Neuronal stem cell (in vitro differentiated cells): ENCODE measurements around the gene VANGL1.
A peak's percentile ranks its signal among the peaks of the same experiment; 100 is the strongest.

Experiments
- DNase-seq: peaks from one replicate; pipeline ENCODE4 v3.0.0-alpha.2; 2013; ENCODE audit warnings: low spot score
- H2AFZ ChIP-seq: one replicate; pipeline ENCODE4 v1.6.1; 2013; ENCODE audit warnings: mild to moderate bottlenecking, low read length, inconsistent platforms
- H2AK5ac ChIP-seq: 2 replicates; pipeline ENCODE4 v1.6.1; 2013; ENCODE audit warnings: low read depth, mild to moderate bottlenecking, inconsistent platforms, low read length, moderate library complexity, mixed read lengths
- H2BK120ac ChIP-seq: 2 replicates; pipeline ENCODE4 v1.6.1; 2013; ENCODE audit warnings: low read depth, mild to moderate bottlenecking, inconsistent platforms, low read length, moderate library complexity, mixed read lengths
- H2BK12ac ChIP-seq: one replicate; pipeline ENCODE4 v1.6.1; 2013; ENCODE audit warnings: low read length, inconsistent platforms
- H2BK15ac ChIP-seq: 2 replicates; pipeline ENCODE4 v1.6.1; 2013; ENCODE audit warnings: mild to moderate bottlenecking, low read length, inconsistent platforms, mixed read lengths
- H2BK5ac ChIP-seq: one replicate; pipeline ENCODE4 v1.6.1; 2013; ENCODE audit warnings: inconsistent platforms, mild to moderate bottlenecking, low read length, moderate library complexity
- H3K14ac ChIP-seq: one replicate; pipeline ENCODE4 v1.6.1; 2013; ENCODE audit warnings: low read length, inconsistent platforms
- H3K18ac ChIP-seq: 2 replicates; pipeline ENCODE4 v1.6.1; 2013; ENCODE audit warnings: low read length, inconsistent platforms
- H3K23ac ChIP-seq: 2 replicates; pipeline ENCODE4 v1.6.1; 2013; ENCODE audit warnings: low read depth, mild to moderate bottlenecking, mixed read lengths, low read length, inconsistent platforms; ENCODE audit not compliant: poor library complexity
- H3K27ac ChIP-seq: replicated peaks from 3 replicates; pipeline ENCODE4 v1.5.1; 2013; ENCODE audit warnings: low read length, inconsistent platforms
- H3K27me3 ChIP-seq, 3 experiments: 2 replicates each; pipeline ENCODE4 v1.6.1; 2013; ENCODE audit warnings: low read length in 3 of 3, mild to moderate bottlenecking in 2 of 3, inconsistent platforms in 1 of 3, low read depth in 1 of 3, mixed read lengths in 1 of 3, moderate library complexity in 1 of 3; ENCODE audit not compliant: control insufficient read depth in 3 of 3, insufficient read depth in 3 of 3
- H3K36me3 ChIP-seq, 2 donors: replicated peaks in 1 of 2; 2 replicates each; pipeline ENCODE4 v1.6.1; 2013; ENCODE audit warnings: low read length in 2 of 2; ENCODE audit not compliant: control insufficient read depth in 2 of 2, insufficient read depth in 2 of 2
- H3K4ac ChIP-seq: 2 replicates; pipeline ENCODE4 v1.6.1; 2013; ENCODE audit warnings: inconsistent platforms, mild to moderate bottlenecking, low read length, moderate library complexity
- H3K4me1 ChIP-seq, 2 donors: 1 replicate in 1 of 2; 2 replicates in 1 of 2; pipeline ENCODE4 v1.6.1; 2013; ENCODE audit warnings: low read length in 2 of 2, low read depth in 1 of 2; ENCODE audit not compliant: control insufficient read depth in 2 of 2, insufficient read depth in 1 of 2
- H3K4me2 ChIP-seq: one replicate; pipeline ENCODE4 v1.6.1; 2013; ENCODE audit warnings: mild to moderate bottlenecking, low read length, inconsistent platforms; ENCODE audit not compliant: insufficient read depth, poor library complexity, severe bottlenecking
- H3K4me3 ChIP-seq, 2 donors: 2 replicates each; pipeline ENCODE4 v1.5.1; 2013; ENCODE audit warnings: low read length in 2 of 2, mild to moderate bottlenecking in 2 of 2, inconsistent platforms in 1 of 2, moderate library complexity in 1 of 2
- H3K79me1 ChIP-seq: one replicate; pipeline ENCODE4 v1.6.1; 2013; ENCODE audit warnings: low read depth, mild to moderate bottlenecking, inconsistent platforms, low read length, moderate library complexity
- H3K9ac ChIP-seq: one replicate; pipeline ENCODE4 v1.6.1; 2013; ENCODE audit warnings: mild to moderate bottlenecking, low read depth, low read length, inconsistent platforms; ENCODE audit not compliant: poor library complexity
- H3K9me3 ChIP-seq, 2 donors: replicated peaks in 1 of 2; 2 replicates each; pipeline versions ENCODE3 to v1.6.1; 2013; ENCODE audit warnings: low read length in 2 of 2, mild to moderate bottlenecking in 2 of 2, inconsistent platforms in 1 of 2, low read depth in 1 of 2, mixed read lengths in 1 of 2, moderate library complexity in 1 of 2; ENCODE audit not compliant: control insufficient read depth in 2 of 2, insufficient read depth in 1 of 2
- H4K8ac ChIP-seq: one replicate; pipeline ENCODE4 v1.6.1; 2013; ENCODE audit warnings: low read depth, mild to moderate bottlenecking, inconsistent platforms, low read length, moderate library complexity
- H4K91ac ChIP-seq: one replicate; pipeline ENCODE4 v1.6.1; 2013; ENCODE audit warnings: low read length, low read depth, mild to moderate bottlenecking, inconsistent platforms; ENCODE audit not compliant: poor library complexity
- WGBS, 2 donors: extraction: QIAGEN DNeasy Blood & Tissue Kit; methylation state at CpG; one replicate each; pipeline ENCODE4 v1.1.7; 2013; ENCODE audit warnings: missing lambda C conversion rate in 2 of 2, mixed read lengths in 1 of 2; ENCODE audit not compliant: insufficient read length in 2 of 2, insufficient replicate concordance in 1 of 2; ENCODE audit errors: extremely low coverage in 2 of 2; 5-methylcytosine and 5-hydroxymethylcytosine counted together

The VANGL1 gene

GRCh38 chr1:115676498-115677181, 34.9 kb downstream of the VANGL1 start:
- Histone ChIP-seq H3K23ac (no peak overlapping the region), H3K4ac (no peak overlapping the region), H2AK5ac (no peak overlapping the region), H2BK5ac (no peak overlapping the region), H3K79me1 (no peaks in the 10 kb centered on the region), H2BK120ac (no peak overlapping the region), H3K9ac (no peak overlapping the region), H3K4me2 (no peak overlapping the region), H4K91ac (no peak overlapping the region), H2BK15ac (no peak overlapping the region), H2AFZ (no peak overlapping the region), H2BK12ac (no peak overlapping the region), H3K36me3 (no peaks in the 10 kb centered on the region), H3K4me3 (no peak overlapping the region), H3K27me3 (no peaks in the 10 kb centered on the region), H3K9me3 (no peaks in the 10 kb centered on the region), H3K27ac (peak overlapping the region; percentile 13), H3K4me1 (peaks cover 13 to 28% of the 10 kb centered on the region in 2 donors), H4K8ac (no peak overlapping the region), H3K18ac (no peak overlapping the region), H3K14ac (no peak overlapping the region)
- peak; percentile 20 for DNase-seq
- no CpG with 5 or more reads among the region's 7 CpGs for WGBS, 2 donors

GRCh38 chr1:115677182-115677555, 35.4 kb downstream of the VANGL1 start:
- peak overlapping the region; percentile 35 for H3K4me2 ChIP-seq
- H3K79me1 ChIP-seq = no peaks in the 10 kb centered on the region
- no peak overlapping the region for H3K9ac ChIP-seq
- no peak overlapping the region for H2BK15ac ChIP-seq
- H3K4ac ChIP-seq = no peak overlapping the region
- no peaks in the 10 kb centered on the region for H3K27me3 ChIP-seq
- H2BK120ac ChIP-seq = no peak overlapping the region
- H2AFZ ChIP-seq = no peak overlapping the region
- no peak overlapping the region for H3K14ac ChIP-seq
- H2BK12ac ChIP-seq = no peak overlapping the region
- H4K91ac ChIP-seq = no peak overlapping the region
- H2AK5ac ChIP-seq = no peak overlapping the region
- peak; percentile 79 for DNase-seq
- no peaks in the 10 kb centered on the region for H3K9me3 ChIP-seq
- no peak overlapping the region for H4K8ac ChIP-seq
- H2BK5ac ChIP-seq = no peak overlapping the region
- H3K4me1 ChIP-seq = peaks cover 13 to 28% of the 10 kb centered on the region in 2 donors
- H3K18ac ChIP-seq = no peak overlapping the region
- no peak overlapping the region for H3K4me3 ChIP-seq
- no CpG with 5 or more reads among the region's 3 CpGs for WGBS, 2 donors
- H3K27ac ChIP-seq = no peak overlapping the region
- H3K23ac ChIP-seq = no peak overlapping the region
- no peaks in the 10 kb centered on the region for H3K36me3 ChIP-seq

GRCh38 chr1:115677565-115677964, 35.8 kb downstream of the VANGL1 start:
- Histone ChIP-seq H3K4ac (no peak overlapping the region), H3K4me2 (peak overlapping the region; percentile 35), H3K4me3 (no peak overlapping the region), H3K36me3 (no peaks in the 10 kb centered on the region), H3K9me3 (no peaks in the 10 kb centered on the region), H3K23ac (no peak overlapping the region), H4K8ac (no peak overlapping the region), H2BK5ac (no peak overlapping the region), H3K27ac (no peak overlapping the region), H2BK15ac (no peak overlapping the region), H4K91ac (no peak overlapping the region), H2BK12ac (no peak overlapping the region), H2AK5ac (no peak overlapping the region), H3K18ac (no peak overlapping the region), H3K27me3 (no peaks in the 10 kb centered on the region), H2BK120ac (no peak overlapping the region), H3K4me1 (peaks cover 13 to 28% of the 10 kb centered on the region in 2 donors), H3K79me1 (no peaks in the 10 kb centered on the region), H3K9ac (no peak overlapping the region), H2AFZ (no peak overlapping the region), H3K14ac (no peak overlapping the region)
- DNase-seq = no peak
- no CpG with 5 or more reads among the region's 1 CpG for WGBS, 2 donors

GRCh38 chr1:115678141-115678540, 36.4 kb downstream of the VANGL1 start:
- no peak overlapping the region for H2BK5ac ChIP-seq
- H3K18ac ChIP-seq = peak overlapping the region; percentile 7
- no peaks in the 10 kb centered on the region for H3K9me3 ChIP-seq
- no peak overlapping the region for H3K27ac ChIP-seq
- H4K8ac ChIP-seq = no peak overlapping the region
- H3K79me1 ChIP-seq = no peaks in the 10 kb centered on the region
- H2BK120ac ChIP-seq = no peak overlapping the region
- WGBS, 2 donors = no CpG with 5 or more reads among the region's 5 CpGs
- no peaks in the 10 kb centered on the region for H3K27me3 ChIP-seq
- H2AK5ac ChIP-seq = no peak overlapping the region
- no peak overlapping the region for H3K4me3 ChIP-seq
- H3K23ac ChIP-seq = no peak overlapping the region
- H3K4me2 ChIP-seq = no peak overlapping the region
- H3K4ac ChIP-seq = no peak overlapping the region
- H3K9ac ChIP-seq = no peak overlapping the region
- H2BK12ac ChIP-seq = no peak overlapping the region
- H2BK15ac ChIP-seq = no peak overlapping the region
- no peak overlapping the region for H4K91ac ChIP-seq
- no peaks in the 10 kb centered on the region for H3K36me3 ChIP-seq
- H2AFZ ChIP-seq = no peak overlapping the region
- peaks cover 13 to 26% of the 10 kb centered on the region in 2 donors for H3K4me1 ChIP-seq
- H3K14ac ChIP-seq = no peak overlapping the region
- DNase-seq = no peak
